GM19438 (cell line): Measurements from ENCODE around the gene PRDM16.

ENCODE experiments used
- ATAC-seq: cut with Tn5 transposase; IDR thresholded peaks from one replicate; pipeline ENCODE4 v1.9.1; 2021; ENCODE audit warnings: low read depth; ENCODE audit not compliant: unreplicated experiment

PRDM16 gene

GRCh38 chr1:3053366-3053980 is 15.5 kb upstream of the PRDM16 start:
- ATAC-seq: no peak

DNA sequence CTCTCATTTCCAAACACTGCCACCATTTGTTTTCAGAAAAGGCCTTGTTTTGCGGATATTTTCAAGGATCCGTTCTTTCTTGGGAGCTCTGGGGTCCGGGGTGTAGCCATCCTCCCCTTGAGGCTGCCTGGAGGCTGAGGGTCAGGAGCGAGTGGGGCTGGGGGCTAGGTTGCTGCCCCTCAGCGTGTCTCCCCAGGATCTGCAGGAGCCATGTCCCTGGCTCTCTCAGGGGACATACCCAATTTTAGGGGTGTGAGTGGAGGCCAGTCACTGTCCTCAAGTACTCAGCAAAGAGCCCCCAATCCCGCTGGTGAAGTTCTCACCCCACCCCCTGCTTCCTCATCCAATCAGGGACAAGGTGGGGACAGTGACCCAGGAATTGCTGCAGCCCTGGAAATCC is 15.0 kb upstream of the PRDM16 start:
- no peak for ATAC-seq

DNA sequence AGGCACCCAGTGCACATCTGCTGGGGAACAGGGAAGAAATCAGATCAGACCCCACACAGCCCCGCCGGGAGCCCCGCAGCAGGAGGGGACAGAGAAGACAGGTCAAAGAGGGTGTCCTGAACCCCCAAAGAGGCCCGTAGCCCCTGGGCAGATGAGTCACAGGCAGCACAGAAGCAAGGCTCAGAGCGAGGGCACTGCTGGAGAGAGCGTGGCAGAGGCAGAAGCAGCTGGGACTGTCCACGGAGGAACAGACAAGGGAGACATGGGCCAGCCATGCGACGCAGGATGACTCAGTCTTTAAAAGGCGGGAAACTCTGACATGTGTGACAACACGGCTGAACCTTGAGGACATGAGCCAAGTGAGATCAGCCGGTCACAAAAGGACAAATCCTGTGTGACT is 14.5 kb upstream of the PRDM16 start:
- ATAC-seq: no peak

DNA sequence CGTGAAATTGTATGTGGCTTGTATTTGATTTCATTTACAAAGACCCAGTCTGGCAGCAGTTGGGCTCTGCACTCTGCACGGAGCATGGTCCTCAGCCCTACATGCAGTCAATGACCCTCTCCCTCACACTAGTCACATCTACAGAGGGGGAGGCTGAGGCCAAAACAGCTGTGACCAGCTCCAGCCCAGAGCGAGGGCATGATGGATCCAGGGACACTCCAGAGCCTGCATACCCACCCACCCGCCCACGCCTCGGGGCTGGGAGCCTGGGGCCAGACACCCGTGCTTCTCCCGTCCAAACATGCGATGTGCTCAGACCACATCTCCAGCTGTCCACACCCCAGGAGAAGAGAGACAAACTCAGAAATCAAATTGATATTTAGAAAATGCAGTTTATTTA is 14.0 kb upstream of the PRDM16 start:
- ATAC-seq: no peak

DNA sequence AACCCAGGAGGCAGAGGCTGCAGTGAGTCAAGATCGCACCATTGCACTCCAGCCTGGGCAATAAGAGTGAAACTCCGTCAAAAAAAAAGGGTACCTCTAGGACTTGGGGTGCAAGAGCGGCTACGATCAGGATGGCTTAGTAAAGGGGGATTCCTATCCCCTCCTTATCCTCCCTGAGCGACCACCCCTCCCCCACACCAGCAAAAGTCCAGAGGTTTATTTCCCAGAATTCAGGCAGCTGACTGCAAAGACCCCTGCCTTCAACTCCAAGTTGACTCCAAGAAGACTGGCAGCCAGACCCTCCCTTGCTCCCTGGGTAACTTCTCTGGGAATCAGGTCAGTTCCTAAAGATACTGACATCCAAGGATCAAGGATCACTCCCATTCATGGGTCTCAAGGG is 12.4 kb upstream of the PRDM16 start:
- no peak for ATAC-seq

DNA sequence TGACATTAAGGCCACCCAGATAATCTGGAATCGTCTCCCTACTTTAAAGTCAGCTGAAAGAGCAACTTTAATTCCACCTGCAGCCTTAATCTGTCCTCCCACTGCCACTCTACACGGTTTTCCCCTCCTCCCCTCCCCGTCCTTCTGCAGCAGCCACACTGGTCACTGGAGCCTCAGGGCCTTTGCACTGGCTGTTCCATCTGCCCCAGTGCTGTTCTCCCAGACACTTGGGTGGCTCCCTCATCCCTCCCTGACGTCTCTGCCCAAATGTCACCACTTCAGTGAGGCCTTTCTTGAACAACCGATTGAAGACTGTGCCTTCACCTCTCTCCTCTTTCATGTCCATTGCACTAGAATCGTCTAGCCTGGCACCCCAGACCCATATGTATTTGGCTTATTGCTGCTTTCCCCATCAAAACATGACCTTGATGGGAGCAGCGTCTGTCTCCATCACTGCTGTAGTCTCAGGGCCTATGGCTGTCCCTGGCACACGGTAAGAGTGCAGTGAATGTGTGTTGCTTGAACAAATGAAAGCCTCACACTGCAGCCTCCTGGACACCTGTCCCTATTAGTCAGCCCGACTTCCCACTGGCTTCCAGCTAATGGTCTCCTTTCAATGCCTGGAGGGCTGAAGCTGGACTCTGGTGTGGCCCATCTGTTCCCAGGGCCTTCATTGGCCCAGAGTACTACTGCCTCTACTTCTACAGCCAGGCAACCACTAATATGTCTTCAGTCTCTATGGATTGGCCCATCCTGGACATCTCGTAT is 10.6 kb upstream of the PRDM16 start:
- ATAC-seq: no peak

GRCh38 chr1:3060127-3060526 is 8.9 kb upstream of the PRDM16 start:
- ATAC-seq: no peak

- no peak for ATAC-seq
Measured at GRCh38 chr1:3060601-3061551, 8.1 kb upstream of the PRDM16 start.

GRCh38 chr1:3061566-3061965 is 7.4 kb upstream of the PRDM16 start:
- no peak for ATAC-seq

DNA sequence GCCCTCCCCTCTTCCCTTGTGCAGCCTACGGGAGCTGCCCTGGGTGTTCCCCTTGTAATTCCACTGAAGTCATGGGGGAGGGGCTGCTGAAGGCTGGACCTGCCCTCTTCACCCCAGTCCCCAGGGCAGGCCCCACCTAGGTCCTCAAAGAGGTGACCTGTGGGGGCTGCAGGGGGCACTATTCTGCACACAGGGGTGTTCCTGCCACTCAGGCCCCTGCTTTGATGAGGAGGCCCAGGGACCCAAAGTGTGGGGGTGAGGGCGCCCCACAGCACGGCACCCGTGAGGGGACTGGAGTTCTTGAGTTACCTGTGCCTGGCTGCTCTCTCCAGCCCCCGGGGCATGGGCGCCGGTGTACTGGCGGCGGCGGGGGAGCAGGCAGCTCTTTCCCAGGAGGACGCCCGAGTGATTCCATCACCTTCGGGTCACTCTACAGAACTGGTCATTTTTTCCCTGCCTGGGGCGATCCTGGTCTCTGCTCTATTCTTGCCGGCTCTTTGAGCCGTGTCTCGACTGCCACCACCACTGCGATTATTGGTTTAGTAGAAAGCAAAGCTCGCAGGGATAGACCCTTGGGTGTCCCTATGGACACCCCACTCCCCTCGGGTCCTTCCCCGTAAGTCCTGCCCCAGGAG is 6.9 kb upstream of the PRDM16 start:
- ATAC-seq: no peak

DNA sequence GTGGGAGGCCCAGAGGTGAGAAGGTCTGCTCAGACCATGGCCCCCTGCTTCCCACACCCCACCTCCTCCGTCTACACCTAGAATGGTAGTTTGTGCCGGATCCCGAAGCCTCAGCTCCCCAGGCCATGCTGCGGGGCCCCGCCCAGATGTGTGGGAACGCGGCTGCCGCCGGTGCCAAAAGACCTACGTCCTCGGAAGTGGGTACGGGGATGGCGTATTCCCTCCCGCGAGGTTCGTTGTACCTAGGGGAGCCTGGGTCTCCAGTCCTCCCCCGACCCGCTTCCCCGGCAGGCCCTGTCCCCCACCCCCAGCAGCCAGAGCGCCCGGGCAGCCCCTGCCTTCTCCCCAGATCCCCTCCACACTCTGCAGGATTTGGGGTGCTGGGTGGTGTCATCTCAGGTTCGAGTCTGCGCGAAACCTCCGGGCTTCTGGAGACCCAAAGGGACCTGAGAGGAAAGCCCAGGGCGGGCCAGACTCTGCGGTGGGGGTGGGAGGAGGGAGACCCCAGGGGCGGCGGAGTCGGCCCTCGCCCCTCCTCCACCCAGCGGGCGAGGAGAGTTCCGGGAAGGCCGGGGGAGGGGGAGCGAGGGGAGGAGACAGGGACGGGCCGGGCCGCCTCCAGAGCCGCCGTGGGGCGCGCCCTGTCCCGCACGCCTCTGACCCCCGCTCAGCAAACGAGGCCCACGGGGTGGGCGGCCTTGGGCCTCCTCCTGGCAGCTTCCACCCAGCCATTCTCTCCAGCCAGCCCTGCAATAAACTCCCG is 6.2 kb upstream of the PRDM16 start:
- no peak for ATAC-seq

- no peak for ATAC-seq
Measured at GRCh38 chr1:3063379-3064295, 5.4 kb upstream of the PRDM16 start.

GRCh38 chr1:3064296-3064850 is 4.6 kb upstream of the PRDM16 start:
- no peak for ATAC-seq

DNA sequence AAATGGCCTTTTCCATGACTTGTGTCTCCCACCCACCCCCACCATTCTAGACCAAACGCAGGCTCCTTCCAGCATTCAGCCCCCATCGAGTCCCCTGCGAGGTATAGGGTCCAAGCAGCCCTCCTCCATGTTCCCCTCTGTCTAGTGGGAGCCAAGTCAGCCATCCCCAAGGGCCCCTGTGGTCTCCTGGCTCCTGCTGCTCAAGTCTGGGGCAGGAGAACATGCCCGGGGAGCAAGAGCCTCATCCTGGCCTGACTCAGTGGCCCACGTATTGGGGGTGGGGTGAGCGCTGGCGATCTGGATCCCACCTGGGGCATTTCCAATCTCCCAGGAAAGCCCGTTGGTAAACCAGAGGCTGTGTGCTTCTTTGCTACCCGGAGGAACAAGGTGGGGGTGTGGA is 4.1 kb upstream of the PRDM16 start:
- ATAC-seq: no peak

DNA sequence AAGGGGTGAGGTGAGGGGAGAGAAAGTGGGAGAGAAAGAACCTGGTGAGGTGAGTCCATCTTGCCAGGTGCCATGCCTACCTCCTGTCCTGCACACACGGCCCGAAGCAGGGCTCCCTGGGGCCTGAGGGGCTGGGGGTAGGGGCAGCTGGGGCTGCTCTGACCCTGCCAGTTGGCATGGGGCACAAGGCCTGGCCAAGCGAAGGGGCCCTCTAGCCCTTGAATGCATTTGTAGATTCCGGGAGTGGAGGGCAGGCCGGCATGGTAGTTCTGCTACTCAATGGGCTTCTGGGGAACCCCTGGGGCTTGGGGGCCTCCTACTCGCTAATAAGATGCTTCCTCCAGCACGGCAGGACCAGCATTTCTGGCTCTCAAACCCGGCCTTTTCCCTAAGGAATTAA is 3.6 kb upstream of the PRDM16 start:
- no peak for ATAC-seq

DNA sequence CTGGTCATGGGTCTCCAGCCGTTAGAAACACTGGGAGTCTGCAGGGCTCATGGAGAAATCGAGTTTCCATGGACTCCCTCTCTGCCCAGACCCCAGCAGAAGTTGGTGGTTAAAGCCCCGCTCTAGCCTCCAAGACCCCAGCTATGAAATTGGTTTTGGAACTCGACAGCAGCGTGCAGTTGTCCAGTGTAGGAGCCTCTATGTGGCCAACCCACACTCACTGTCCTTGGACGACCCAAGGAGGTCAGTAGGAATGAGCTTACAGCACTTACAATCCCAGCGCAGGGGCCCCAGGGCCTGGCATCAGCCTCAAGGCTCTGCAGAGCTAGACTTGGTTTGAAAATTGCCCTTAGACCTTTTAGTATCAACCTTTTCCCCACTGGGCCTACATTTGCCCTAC is 3.2 kb upstream of the PRDM16 start:
- ATAC-seq: no peak

GRCh38 chr1:3066250-3066711 is 2.7 kb upstream of the PRDM16 start:
- ATAC-seq: no peak

DNA sequence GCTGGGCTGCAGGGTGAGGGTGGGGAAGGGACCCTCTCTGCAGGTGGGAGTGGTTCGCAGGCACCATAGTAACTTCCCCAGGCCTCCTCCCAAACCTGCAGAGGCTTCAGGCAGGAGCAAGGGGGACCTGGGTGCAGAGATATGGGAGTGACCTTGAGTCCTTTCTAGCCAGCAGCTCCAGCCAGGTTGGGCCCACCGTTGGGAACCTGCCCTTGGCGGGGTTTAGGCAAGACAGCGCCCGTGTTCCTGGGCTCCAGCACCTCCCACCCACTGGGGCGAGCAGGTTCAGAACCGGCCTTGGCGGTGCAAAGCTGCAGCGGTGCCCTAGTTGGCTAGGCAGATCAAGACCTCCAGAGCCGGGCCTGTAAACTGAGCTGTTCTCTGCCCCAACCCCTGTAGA is 2.2 kb upstream of the PRDM16 start:
- no peak for ATAC-seq

DNA sequence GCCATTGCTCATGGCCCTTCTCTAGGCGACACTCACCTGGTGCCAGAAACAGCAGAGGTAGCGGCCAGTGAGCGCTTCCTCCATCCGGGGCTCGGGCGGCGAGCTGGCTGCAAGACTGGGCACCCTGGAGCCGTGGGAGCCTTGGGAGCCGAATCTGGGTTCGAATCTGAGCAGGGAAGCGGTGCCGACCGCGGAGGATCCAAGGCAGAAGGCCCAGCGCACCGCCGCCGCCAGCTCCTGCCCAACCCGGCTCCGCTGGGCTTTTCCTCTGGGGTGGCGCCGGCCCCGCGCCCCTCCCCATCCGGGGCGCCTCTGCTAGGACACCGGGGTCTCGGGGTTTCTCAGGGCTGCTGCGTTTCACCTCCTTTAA is 1.7 kb upstream of the PRDM16 start:
- ATAC-seq: no peak
